MCF 10A (cell line): ENCODE measurements around the gene SLC1A7. TPM values are rescaled to one million over a fixed set of nuclear protein-coding genes. Genes with fewer than 3 reads are reported as not detected.

Source experiments
- BruUV-seq: library from RNA; stranded (reverse); fragments of 400-500 nt; replicated peaks from 2 replicates; lab custom pipeline; 2021; lab: Mats Ljungman, UMichigan
- CTCF ChIA-PET: fragments of 300-600 bp; sonication (Branson Sonifier 250); formaldehyde crosslinking; extraction: SDS; loops from one replicate; lab custom pipeline; 2021; ENCODE audit warnings: antibody characterized with exemption, inconsistent platforms; lab: Yijun Ruan, JAX
- POLR2A ChIA-PET: fragments of 300-600, 350-650 bp; sonication (Branson Sonifier 250); formaldehyde crosslinking; extraction: SDS; loops from one replicate; lab custom pipeline; 2020; ENCODE audit warnings: antibody characterized with exemption, inconsistent platforms; lab: Yijun Ruan, JAX
- DNase-seq: peaks from one replicate; pipeline ENCODE4 v3.0.0-alpha.2; 2018; ENCODE audit not compliant: unreplicated experiment
- H3K27ac Mint-ChIP-seq: one replicate; pipeline ENCODE4 v1.8.0; 2022; ENCODE audit warnings: mild to moderate bottlenecking, low read depth, mixed read lengths; ENCODE audit not compliant: unreplicated experiment
- H3K27me3 Mint-ChIP-seq: one replicate; pipeline ENCODE4 v1.8.0; 2022; ENCODE audit warnings: mixed read lengths; ENCODE audit not compliant: insufficient read depth, unreplicated experiment
- H3K36me3 Mint-ChIP-seq: one replicate; pipeline ENCODE4 v1.8.0; 2022; ENCODE audit warnings: mild to moderate bottlenecking, moderate library complexity, mixed read lengths; ENCODE audit not compliant: insufficient read depth, unreplicated experiment
- H3K4me1 Mint-ChIP-seq: one replicate; pipeline ENCODE4 v1.8.0; 2022; ENCODE audit warnings: mixed read lengths; ENCODE audit not compliant: insufficient read depth, unreplicated experiment
- H3K4me3 Mint-ChIP-seq: one replicate; pipeline ENCODE4 v1.8.0; 2022; ENCODE audit warnings: mild to moderate bottlenecking, moderate library complexity, mixed read lengths; ENCODE audit not compliant: unreplicated experiment
- H3K9me3 Mint-ChIP-seq: one replicate; pipeline ENCODE4 v1.8.0; 2022; ENCODE audit warnings: mixed read lengths; ENCODE audit not compliant: unreplicated experiment
- CTCF ChIP-seq: fragments of 200-600 bp; IDR thresholded peaks from one replicate; pipeline ENCODE4 v1.8.0; 2022; ENCODE audit warnings: antibody characterized with exemption, mild to moderate bottlenecking; ENCODE audit not compliant: unreplicated experiment
- intact Hi-C: fragments of 100-400 bp; cut with micrococcal nuclease; formaldehyde crosslinking; loops from 2 replicates; pipeline ENCODE4 v1.14.1; 2022
- total RNA-seq: library from RNA; stranded (reverse); gene quantifications from 2 replicates; pipeline ENCODE4 v1.2.3, GENCODE V29; 2022

The SLC1A7 gene
- total RNA-seq, 1 experiment from 2014 or later: not detected

- no peak for TF ChIP-seq CTCF
- Mint-ChIP-seq H3K27ac (no peak overlapping the region), H3K9me3 (no peaks in the 10 kb centered on the region), H3K36me3 (no peaks in the 10 kb centered on the region), H3K4me1 (peaks cover 8% of the 10 kb centered on the region), H3K27me3 (no peaks in the 10 kb centered on the region), H3K4me3 (no peak overlapping the region)
- DNase-seq: no peak
- intact Hi-C loops: no loop called here
- CTCF ChIA-PET: interaction anchor here (0.6 kb wide), 1 partner anchor 38 kb away, joined by 3 read pairs; no protein-coding TSS in a partner anchor
- no TSS peak for BruUV-seq
- POLR2A ChIA-PET: no interaction called here
These were observed 57.9 kb downstream of the SLC1A7 start for GRCh38 chr1:53084589-53084971.

GRCh38 chr1:53083636-53084588 lies 58.5 kb downstream of the SLC1A7 start:
- no peak for TF ChIP-seq CTCF
- Mint-ChIP-seq H3K4me3 (no peak overlapping the region), H3K27me3 (no peaks in the 10 kb centered on the region), H3K9me3 (no peaks in the 10 kb centered on the region), H3K36me3 (no peaks in the 10 kb centered on the region), H3K4me1 (peaks cover 8% of the 10 kb centered on the region), H3K27ac (no peak overlapping the region)
- intact Hi-C loops: no loop called here
- BruUV-seq: no TSS peak
- CTCF ChIA-PET: interaction anchor here (0.6 kb wide), 2 partner anchors 15 to 38 kb away, joined by 3 read pairs; no protein-coding TSS in a partner anchor
- DNase-seq: no peak
- POLR2A ChIA-PET: interaction anchor here (0.6 kb wide), 1 partner anchor 37 kb away, joined by 3 read pairs; no protein-coding TSS in a partner anchor

GRCh38 chr1:53082826-53083455 lies 59.5 kb downstream of the SLC1A7 start:
- H3K36me3 Mint-ChIP-seq: no peaks in the 10 kb centered on the region
- ChIA-PET POLR2A (interaction anchor here (0.6 kb wide), 1 partner anchor 36 kb away, joined by 3 read pairs; no protein-coding TSS in a partner anchor), CTCF (no interaction called here)
- no peak for TF ChIP-seq CTCF
- no peak for DNase-seq
- H3K27me3 Mint-ChIP-seq: no peaks in the 10 kb centered on the region
- no peak overlapping the region for H3K4me3 Mint-ChIP-seq
- no peaks in the 10 kb centered on the region for H3K9me3 Mint-ChIP-seq
- peaks cover 8% of the 10 kb centered on the region for H3K4me1 Mint-ChIP-seq
- BruUV-seq: no TSS peak
- no peak overlapping the region for H3K27ac Mint-ChIP-seq
- intact Hi-C loops: no loop called here

GRCh38 chr1:53081384-53082066 lies 60.9 kb downstream of the SLC1A7 start:
- Mint-ChIP-seq H3K9me3 (no peaks in the 10 kb centered on the region), H3K4me1 (peaks cover 8% of the 10 kb centered on the region), H3K4me3 (no peak overlapping the region), H3K27me3 (no peaks in the 10 kb centered on the region), H3K36me3 (no peaks in the 10 kb centered on the region), H3K27ac (no peak overlapping the region)
- POLR2A ChIA-PET: no interaction called here
- no peak for DNase-seq
- BruUV-seq: no TSS peak
- CTCF ChIA-PET: interaction anchor here (0.6 kb wide), 1 partner anchor 105 kb away, joined by 3 read pairs; no protein-coding TSS in a partner anchor
- intact Hi-C loops: no loop called here
- no peak for TF ChIP-seq CTCF
